HCT116 (cell line): ENCODE data around the gene H6PD. TPM values are rescaled to one million over a fixed set of nuclear protein-coding genes. Genes with fewer than 3 reads are reported as not detected.

ENCODE experiments used
- ATAC-seq: fragments of 200-7000 bp; cut with Tn5 transposase; 2 replicates; pipeline ENCODE4 v1.9.1; 2020; ENCODE audit warnings: mild to moderate bottlenecking, moderate library complexity
- BruUV-seq: library from RNA; stranded (reverse); fragments of 400-500 nt; replicated peaks from 2 replicates; lab custom pipeline; 2021; lab: Mats Ljungman, UMichigan
- CTCF ChIA-PET: fragments of 300-600 bp; sonication (Branson Sonifier 250); formaldehyde crosslinking; loops from one replicate; lab custom pipeline; 2021; ENCODE audit warnings: antibody characterized with exemption; lab: Charles Lee
- POLR2A ChIA-PET: fragments of 300-600, 350-600 bp; sonication (Branson Sonifier 250); formaldehyde crosslinking; loops from one replicate; lab custom pipeline; 2021; ENCODE audit warnings: antibody characterized with exemption; lab: Charles Lee
- RAD21 ChIA-PET, 2 experiments: fragments of 300-600 bp; sonication (Branson Sonifier 250); formaldehyde crosslinking; loops; one replicate each; lab custom pipeline; 2023; ENCODE audit warnings: low total read pairs in 2 of 2; ENCODE audit not compliant: uncharacterized antibody in 2 of 2, unreplicated experiment in 2 of 2, low non-redundant PET in 1 of 2; lab: Charles Lee
- DNase-seq: peaks from one replicate; pipeline ENCODE4 v3.0.0-alpha.2; 2010; ENCODE audit warnings: low read depth, low spot score
- H2AFZ ChIP-seq: fragments of 200-600 bp; shearing (Covaris generic), sonication (generic); 2 replicates; pipeline ENCODE4 v1.6.1; 2017; ENCODE audit warnings: low read depth, mixed run types, mixed read lengths, antibody characterized with exemption, low read length; ENCODE audit not compliant: poor library complexity, severe bottlenecking
- H3K27ac ChIP-seq: 2 replicates; pipeline ENCODE4 v1.5.1; 2012; ENCODE audit warnings: low read depth, low read length
- H3K27me3 ChIP-seq: fragments of 200-600 bp; sonication (generic); 2 replicates; pipeline ENCODE4 v1.6.1; 2016; ENCODE audit warnings: mixed run types, low read length, mixed read lengths; ENCODE audit not compliant: insufficient read depth
- H3K36me3 ChIP-seq, 2 experiments: fragments of 200-500 bp in 1 of 2; fragments of 200-600 bp in 1 of 2; sonication (Bioruptor generic) in 1 of 2; sonication (generic) in 1 of 2; 2 replicates each; pipeline versions ENCODE4 v1.5.1 to v1.6.1; 2014 to 2016; ENCODE audit warnings: low read length in 2 of 2, inconsistent platforms in 1 of 2, mixed read lengths in 1 of 2, mixed run types in 1 of 2; ENCODE audit not compliant: insufficient read depth in 2 of 2, control insufficient read depth in 1 of 2
- H3K4me1 ChIP-seq, 2 experiments: fragments of 200-600 bp in 1 of 2; sonication (generic) in 1 of 2; 2 replicates each; pipeline versions ENCODE4 v1.5.1 to v1.6.1; 2012 to 2017; ENCODE audit warnings: low read length in 2 of 2, inconsistent platforms in 1 of 2, mild to moderate bottlenecking in 1 of 2, mixed read lengths in 1 of 2, mixed run types in 1 of 2, moderate library complexity in 1 of 2; ENCODE audit not compliant: insufficient read depth in 2 of 2, control insufficient read depth in 1 of 2
- H3K4me2 ChIP-seq: fragments of 200-600 bp; sonication (generic); 2 replicates; pipeline ENCODE4 v1.6.1; 2017; ENCODE audit warnings: mixed run types, low read length, mixed read lengths
- H3K4me3 ChIP-seq, 2 experiments: fragments of 200-600 bp in 1 of 2; sonication (generic) in 1 of 2; replicated peaks in 1 of 2; 2 replicates each; pipeline ENCODE4 v1.5.1; 2011 to 2016; ENCODE audit warnings: low read length in 2 of 2, control low read depth in 1 of 2, low read depth in 1 of 2, mild to moderate bottlenecking in 1 of 2, mixed read lengths in 1 of 2, mixed run types in 1 of 2
- H3K79me2 ChIP-seq: fragments of 200-600 bp; sonication (generic); 2 replicates; pipeline ENCODE4 v1.6.1; 2017; ENCODE audit warnings: mild to moderate bottlenecking, mixed run types, low read length, moderate library complexity, mixed read lengths; ENCODE audit not compliant: insufficient read depth
- H3K9ac ChIP-seq: fragments of 200-600 bp; sonication (generic); 2 replicates; pipeline ENCODE4 v1.6.1; 2016; ENCODE audit warnings: low read length, mixed read lengths
- H3K9me2 ChIP-seq: fragments of 200-600 bp; sonication (generic), shearing (Covaris generic); 2 replicates; pipeline ENCODE4 v1.6.1; 2017; ENCODE audit warnings: mixed run types, mild to moderate bottlenecking, moderate library complexity; ENCODE audit not compliant: insufficient read depth
- H3K9me3 ChIP-seq, 2 experiments: fragments of 200-500 bp in 1 of 2; fragments of 200-600 bp in 1 of 2; sonication (Bioruptor generic) in 1 of 2; sonication (generic) in 1 of 2; 2 replicates each; pipeline ENCODE4 v1.6.1; 2014 to 2017; ENCODE audit warnings: low read length in 2 of 2, mixed read lengths in 2 of 2, inconsistent platforms in 1 of 2, low read depth in 1 of 2, mild to moderate bottlenecking in 1 of 2, mixed run types in 1 of 2, moderate library complexity in 1 of 2; ENCODE audit not compliant: control insufficient read depth in 1 of 2, insufficient read depth in 1 of 2
- H4K20me1 ChIP-seq: fragments of 200-600 bp; sonication (generic), shearing (Covaris generic); 2 replicates; pipeline ENCODE4 v1.6.1; 2017; ENCODE audit warnings: mixed run types, mild to moderate bottlenecking, moderate library complexity; ENCODE audit not compliant: insufficient read depth
- ATF3 ChIP-seq: IDR thresholded peaks from 2 replicates; pipeline ENCODE4 v1.6.1; 2012
- CBX3 ChIP-seq: IDR thresholded peaks from 2 replicates; pipeline ENCODE4 v1.6.1; 2012; ENCODE audit warnings: low read depth
- CEBPB ChIP-seq: IDR thresholded peaks from 2 replicates; pipeline ENCODE4 v1.6.1; 2012; ENCODE audit warnings: low read depth
- CTCF ChIP-seq, 3 experiments: fragments of 200-600 bp in 1 of 3; sonication (generic) in 1 of 3; IDR thresholded peaks in 2 of 3; conservative IDR thresholded peaks in 1 of 3; 2 replicates each; pipeline ENCODE4 v1.5.1; 2012 to 2017; ENCODE audit warnings: low read depth in 2 of 3, low read length in 2 of 3, antibody characterized with exemption in 1 of 3, borderline replicate concordance in 1 of 3, control low read depth in 1 of 3, mild to moderate bottlenecking in 1 of 3, mixed read lengths in 1 of 3, mixed run types in 1 of 3, moderate library complexity in 1 of 3; ENCODE audit not compliant: insufficient read depth in 1 of 3
- EGR1 ChIP-seq: IDR thresholded peaks from 2 replicates; pipeline ENCODE4 v1.6.1; 2012; ENCODE audit warnings: low read depth
- ELF1 ChIP-seq: IDR thresholded peaks from 2 replicates; pipeline ENCODE4 v1.6.1; 2012; ENCODE audit warnings: low read depth, borderline replicate concordance
- EZH2 ChIP-seq: fragments of 200-600 bp; sonication (generic); IDR thresholded peaks from 2 replicates; pipeline ENCODE4 v1.6.1; 2017; ENCODE audit warnings: antibody characterized with exemption, mixed run types
- EZH2phosphoT487 ChIP-seq: fragments of 200-600 bp; IDR thresholded peaks from 2 replicates; pipeline ENCODE4 v1.6.1; 2018; ENCODE audit warnings: antibody characterized with exemption, borderline replicate concordance
- JUND ChIP-seq: IDR thresholded peaks from 2 replicates; pipeline ENCODE4 v1.6.1; 2012
- MAX ChIP-seq: IDR thresholded peaks from 2 replicates; pipeline ENCODE4 v1.6.1; 2012
- POLR2A ChIP-seq: IDR thresholded peaks from 2 replicates; pipeline ENCODE4 v1.7.0; 2011; ENCODE audit warnings: borderline replicate concordance; ENCODE audit not compliant: insufficient read depth, insufficient read length; ENCODE audit errors: extremely low read depth
- POLR2AphosphoS5 ChIP-seq: IDR thresholded peaks from 2 replicates; pipeline ENCODE4 v1.6.1; 2011; ENCODE audit warnings: mild to moderate bottlenecking, low read depth, low read length, moderate library complexity
- REST ChIP-seq: IDR thresholded peaks from 2 replicates; pipeline ENCODE4 v1.6.1; 2012; ENCODE audit warnings: low read depth
- SIN3A ChIP-seq: IDR thresholded peaks from 2 replicates; pipeline ENCODE4 v1.6.1; 2012; ENCODE audit warnings: low read depth
- SP1 ChIP-seq: IDR thresholded peaks from 2 replicates; pipeline ENCODE4 v1.6.1; 2012; ENCODE audit warnings: low read depth
- SRF ChIP-seq: IDR thresholded peaks from 2 replicates; pipeline ENCODE4 v1.6.1; 2012; ENCODE audit warnings: low read depth
- TCF7L2 ChIP-seq: IDR thresholded peaks from 2 replicates; pipeline ENCODE4 v1.7.0; 2011; ENCODE audit warnings: borderline replicate concordance, inconsistent platforms; ENCODE audit not compliant: insufficient read depth, insufficient read length; ENCODE audit errors: extremely low read depth
- ZBTB33 ChIP-seq: IDR thresholded peaks from 2 replicates; pipeline ENCODE4 v1.6.1; 2011; ENCODE audit warnings: mild to moderate bottlenecking, low read length, moderate library complexity; ENCODE audit not compliant: insufficient replicate concordance; ENCODE audit errors: extremely low read depth
- ZFX ChIP-seq: fragments of 450-650 bp; IDR thresholded peaks from 2 replicates; pipeline ENCODE4 v1.6.1; 2017
- ZNF274 ChIP-seq: fragments of 200-500 bp; sonication (Bioruptor generic); IDR thresholded peaks from 2 replicates; pipeline ENCODE4 v1.6.1; 2014; ENCODE audit warnings: mild to moderate bottlenecking, low read depth, low read length, inconsistent platforms
- intact Hi-C: fragments of 100-400 bp; cut with micrococcal nuclease; formaldehyde crosslinking; loops from 2 replicates; pipeline ENCODE4 v1.10.0; 2022
- total RNA-seq: library from RNA; stranded (reverse); gene quantifications from one replicate; pipeline ENCODE4 v1.2.1, GENCODE V29; 2021; ENCODE audit not compliant: unreplicated experiment

H6PD gene
- total RNA-seq, 1 experiment from 2014 or later, result 16.2 TPM

GRCh38 chr1:9270290-9270883 lies 35.8 kb downstream of the H6PD start:
- no peak for DNase-seq
- TF ChIP-seq ELF1 (no peak), POLR2A (no peak), MAX (no peak), CBX3 (no peak), CTCF (IDR thresholded peaks at IDR 0.05 in 2 of 3, conservative IDR thresholded peaks at IDR 0.05 in 1 of 3; ENCODE audit: borderline replicate concordance in 1 of 3, insufficient read depth in 1 of 3, low read depth in 2 of 3, low read length in 2 of 3) (no peak), EZH2phosphoT487 (no peak), EZH2 (no peak), TCF7L2 (no peak), ZBTB33 (no peak), ZFX (no peak), ATF3 (no peak), EGR1 (no peak), JUND (no peak), CEBPB (no peak), REST (no peak), SIN3A (no peak), ZNF274 (no peak), SP1 (no peak), SRF (no peak), POLR2AphosphoS5 (no peak)

More at GRCh38 chr1:9270290-9270883, 35.8 kb downstream of the H6PD start:
- peaks cover 19 to 25% of the 10 kb centered on the region in 2 experiments for H3K4me1 ChIP-seq
- H3K27me3 ChIP-seq, result no peaks in the 10 kb centered on the region
- BruUV-seq, result no TSS peak
- no peak overlapping the region for H3K27ac ChIP-seq
- CTCF ChIA-PET, result interaction anchor here (4.4 kb wide), 1 partner anchor 220 kb away, joined by 60 read pairs; no protein-coding TSS in a partner anchor
- intact Hi-C loops, result no loop called here
- RAD21 ChIA-PET, result interaction anchor here in 1 of 2 experiments (1.1 kb wide), 1 partner anchor 221 kb away, joined by 3 read pairs; no protein-coding TSS in a partner anchor
- no peaks in the 10 kb centered on the region for H3K36me3 ChIP-seq
- H3K4me2 ChIP-seq, result peak overlapping the region; percentile 54
- POLR2A ChIA-PET, result no interaction called here
- no peaks in the 10 kb centered on the region for H4K20me1 ChIP-seq
- no peaks in the 10 kb centered on the region for H3K9me2 ChIP-seq
- 0 out of 2 replicates have a peak overlapping the region, but pooled peaks have one; percentile 12 for H3K9ac ChIP-seq
- no peak overlapping the region for H3K4me3 ChIP-seq
- ATAC-seq, result peak; percentile 35; the same call in 1 of the 2 replicates
- no peaks in the 10 kb centered on the region for H3K79me2 ChIP-seq
- H3K9me3 ChIP-seq, result no peaks in the 10 kb centered on the region
- H2AFZ ChIP-seq, result no peak overlapping the region
